Epithelial cell of prostate (primary cell): ENCODE data around the gene AKT3.

ENCODE experiments used
- DNase-seq: peaks from one replicate; pipeline ENCODE4 v3.0.0-alpha.2; 2011; ENCODE audit warnings: low read depth, low spot score
- H3K27ac ChIP-seq: fragments of 450-650 bp; 2 replicates; pipeline ENCODE4 v1.5.1; 2017; ENCODE audit warnings: mild to moderate bottlenecking

The AKT3 gene

GRCh38 chr1:243735457-243735856 lies 114.6 kb downstream of the AKT3 start:
- no peak for DNase-seq
- H3K27ac ChIP-seq, result no peak overlapping the region

GRCh38 chr1:243734308-243734695 lies 115.7 kb downstream of the AKT3 start:
- H3K27ac ChIP-seq, result peak overlapping the region; percentile 19

GRCh38 chr1:243733670-243734307 lies 116.3 kb downstream of the AKT3 start:
- no peak for DNase-seq
- peak overlapping the region; percentile 19 for H3K27ac ChIP-seq

More at GRCh38 chr1:243734308-243734695, 115.7 kb downstream of the AKT3 start:
- peak; percentile 50 for DNase-seq

- no peak overlapping the region for H3K27ac ChIP-seq
- DNase-seq, result no peak
These were observed 117.4 kb downstream of the AKT3 start for GRCh38 chr1:243732637-243733036.

- DNase-seq, result no peak
- no peak overlapping the region for H3K27ac ChIP-seq
These were observed 117.9 kb downstream of the AKT3 start for GRCh38 chr1:243731974-243732625.

- DNase-seq, result no peak
- no peak overlapping the region for H3K27ac ChIP-seq
These were observed 118.6 kb downstream of the AKT3 start for GRCh38 chr1:243731301-243731891.

- no peak for DNase-seq
- H3K27ac ChIP-seq, result no peak overlapping the region
These were observed 119.4 kb downstream of the AKT3 start for GRCh38 chr1:243730487-243731150.

- no peak overlapping the region for H3K27ac ChIP-seq
- DNase-seq, result no peak
These were observed 120.1 kb downstream of the AKT3 start for GRCh38 chr1:243729956-243730355.

- H3K27ac ChIP-seq, result no peak overlapping the region
- DNase-seq, result no peak
These were observed 122.4 kb downstream of the AKT3 start for GRCh38 chr1:243727503-243728203.

- DNase-seq, result no peak
- H3K27ac ChIP-seq, result no peak overlapping the region
These were observed 123.1 kb downstream of the AKT3 start for GRCh38 chr1:243726806-243727502.

GRCh38 chr1:243725846-243726245 lies 124.2 kb downstream of the AKT3 start:
- H3K27ac ChIP-seq, result no peak overlapping the region

GRCh38 chr1:243725075-243725474 lies 125.0 kb downstream of the AKT3 start:
- no peak for DNase-seq
- H3K27ac ChIP-seq, result no peak overlapping the region

More at GRCh38 chr1:243725846-243726245, 124.2 kb downstream of the AKT3 start:
- no peak for DNase-seq

GRCh38 chr1:243723458-243724043 lies 126.5 kb downstream of the AKT3 start:
- DNase-seq, result no peak
- H3K27ac ChIP-seq, result no peak overlapping the region

- DNase-seq, result no peak
- no peak overlapping the region for H3K27ac ChIP-seq
These were observed 127.0 kb downstream of the AKT3 start for GRCh38 chr1:243723050-243723449.

- DNase-seq, result no peak
- H3K27ac ChIP-seq, result peak overlapping the region; percentile 13
These were observed 130.6 kb downstream of the AKT3 start for GRCh38 chr1:243719476-243719875.

- no peak for DNase-seq
- peak overlapping the region; percentile 13 for H3K27ac ChIP-seq
These were observed 131.2 kb downstream of the AKT3 start for GRCh38 chr1:243718893-243719292.

- H3K27ac ChIP-seq, result no peak overlapping the region
- no peak for DNase-seq
These were observed 132.0 kb downstream of the AKT3 start for GRCh38 chr1:243718022-243718421.

- no peak for DNase-seq
These were observed 133.1 kb downstream of the AKT3 start for GRCh38 chr1:243716906-243717305.

GRCh38 chr1:243715285-243715684 lies 134.8 kb downstream of the AKT3 start:
- no peak overlapping the region for H3K27ac ChIP-seq
- DNase-seq, result no peak

More at GRCh38 chr1:243716906-243717305, 133.1 kb downstream of the AKT3 start:
- no peak overlapping the region for H3K27ac ChIP-seq
